Small intestine (tissue), 7 donors: Measurements from ENCODE around the gene MPZL3. TPM values are rescaled to one million over a fixed set of nuclear protein-coding genes. Genes with fewer than 3 reads are reported as not detected.
"Not testable (repeated sequence)": the region's sequence is repeated elsewhere in the genome, so short reads cannot be mapped to it uniquely, and the experiment has no call there.

Source experiments
- DNase-seq, 2 donors: peaks; one replicate each; pipeline versions ENCODE4 v3.0.0 to v3.0.0-alpha.2; 2013
- FAIRE-seq: peaks from 2 replicates; lab custom pipeline; 2012; peaks lifted over from hg19 to GRCh38; lab: Jason Lieb, UNC
- H3K27ac ChIP-seq, 3 donors: one replicate each; pipeline ENCODE4 v1.5.1; 2013; ENCODE audit warnings: low read length in 2 of 3, mild to moderate bottlenecking in 2 of 3, control low read depth in 1 of 3, inconsistent platforms in 1 of 3, low read depth in 1 of 3, moderate library complexity in 1 of 3
- H3K27me3 ChIP-seq, 3 donors: one replicate each; pipeline ENCODE4 v1.6.1; 2013; ENCODE audit warnings: low read length in 3 of 3, inconsistent platforms in 1 of 3; ENCODE audit not compliant: control insufficient read depth in 3 of 3, insufficient read depth in 3 of 3
- H3K36me3 ChIP-seq, 3 donors: one replicate each; pipeline ENCODE4 v1.6.1; 2013; ENCODE audit warnings: low read length in 3 of 3, inconsistent platforms in 1 of 3, low read depth in 1 of 3, mild to moderate bottlenecking in 1 of 3, moderate library complexity in 1 of 3; ENCODE audit not compliant: control insufficient read depth in 3 of 3, insufficient read depth in 2 of 3
- H3K4me1 ChIP-seq, 3 donors: one replicate each; pipeline ENCODE4 v1.6.1; 2013; ENCODE audit warnings: low read length in 2 of 3, inconsistent platforms in 1 of 3, low read depth in 1 of 3, mild to moderate bottlenecking in 1 of 3, moderate library complexity in 1 of 3; ENCODE audit not compliant: control insufficient read depth in 3 of 3, insufficient read depth in 2 of 3
- H3K4me3 ChIP-seq, 3 donors: one replicate each; pipeline ENCODE4 v1.5.1; 2013; ENCODE audit warnings: low read length in 3 of 3, control low read depth in 1 of 3, inconsistent platforms in 1 of 3, low read depth in 1 of 3, mild to moderate bottlenecking in 1 of 3, moderate library complexity in 1 of 3
- H3K9me3 ChIP-seq, 2 donors: one replicate each; pipeline ENCODE4 v1.6.1; 2013; ENCODE audit warnings: low read depth in 1 of 2, low read length in 1 of 2; ENCODE audit not compliant: control insufficient read depth in 2 of 2, insufficient read depth in 1 of 2
- WGBS, 3 donors: extraction: QIAGEN DNeasy Blood & Tissue Kit; methylation state at CpG; one replicate each; pipeline ENCODE4 v1.1.7; 2013; 5-methylcytosine and 5-hydroxymethylcytosine counted together
- polyA plus RNA-seq, 4 donors: library from polyadenylated mRNA; stranded (reverse) in 3 of 4; unstranded in 1 of 4; fragments of 200-250 nt in 3 of 4; fragments of 120-200 nt in 1 of 4; gene quantifications; one replicate each; pipeline versions ENCODE4 v1.2.1 to v1.2.3, GENCODE V29; 2013
- donor health status: healthy with polysubstance abuse.
- donor health status: control.
- donor health status: control.
- donor health status: Bipolar disorder and iron deficiency.
- donor health status: healthy.

MPZL3 gene
- polyA plus RNA-seq, 4 donors = 3.0 to 24.9 (median 4.0) TPM

- Histone ChIP-seq H3K27ac (no peak overlapping the region), H3K36me3 (no peaks in the 10 kb centered on the region), H3K9me3 (peaks cover 0 to 12% of the 10 kb centered on the region in 2 donors), H3K4me1 (peaks cover 0 to 41% (median 0%) of the 10 kb centered on the region in 3 donors), H3K27me3 (no peaks in the 10 kb centered on the region), H3K4me3 (no peak overlapping the region)
- 65 to 73% (median 68%) methylated on average over 6 of the region's 6 CpGs for WGBS, 3 donors
- no peak for FAIRE-seq
- DNase-seq = no peak
Observed at GRCh38 chr11:118193910-118194566, 58.1 kb downstream of the MPZL3 start.

DNA sequence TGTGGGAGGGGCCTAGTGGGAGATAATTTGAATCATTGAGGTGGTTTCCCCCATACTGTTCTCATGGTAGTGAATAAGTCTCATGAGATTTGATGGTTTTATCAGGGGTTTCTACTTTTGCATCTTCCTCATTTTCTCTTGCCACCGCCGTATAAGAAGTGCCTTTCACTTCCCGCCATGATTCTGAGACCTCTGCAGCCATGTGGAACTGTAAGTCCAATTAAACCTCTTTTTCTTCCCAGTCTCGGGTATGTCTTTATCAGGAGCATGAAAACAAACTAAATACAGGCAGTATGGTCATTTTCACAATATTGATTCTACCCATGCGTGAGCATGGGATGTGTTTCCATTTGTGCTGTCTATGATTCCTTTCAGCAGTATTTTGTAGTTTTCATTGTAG is 59.3 kb downstream of the MPZL3 start:
- not testable (repeated sequence) for FAIRE-seq, H3K4me3 ChIP-seq, H3K36me3 ChIP-seq, H3K27ac ChIP-seq, DNase-seq, H3K27me3 ChIP-seq
- WGBS, 3 donors = 87 to 94% (median 91%) methylated on average over 5 of the region's 5 CpGs
- Histone ChIP-seq H3K4me1 (peaks cover 0 to 31% (median 0%) of the 10 kb centered on the region in 3 donors), H3K9me3 (peaks cover 0 to 12% of the 10 kb centered on the region in 2 donors)

DNA sequence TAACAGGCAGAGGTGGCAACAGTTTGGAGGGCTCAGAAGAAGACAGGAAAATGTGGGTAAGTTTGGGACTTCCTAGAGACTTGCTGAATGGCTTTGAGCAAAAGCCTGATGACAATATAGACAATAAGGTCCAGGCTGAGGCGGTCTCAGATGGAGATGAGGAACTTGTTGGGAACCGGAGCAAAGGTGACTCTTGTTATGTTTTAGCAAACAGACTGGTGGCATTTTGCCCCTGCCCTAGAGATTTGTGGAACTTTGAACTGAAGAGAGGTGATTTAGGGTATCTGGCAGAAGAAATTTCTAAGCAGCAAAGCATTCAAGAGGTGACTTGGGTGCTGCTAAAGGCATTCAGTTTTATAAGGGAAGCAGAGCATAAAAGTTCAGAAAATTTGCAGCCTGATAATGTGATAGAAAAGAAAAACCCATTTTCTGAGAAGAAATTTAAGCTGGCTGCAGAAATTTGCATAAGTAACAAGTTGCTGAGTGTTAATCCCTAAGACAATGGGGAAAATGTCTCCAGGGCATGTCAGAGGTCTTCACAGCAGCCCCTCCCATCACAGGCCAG is 61.1 kb downstream of the MPZL3 start:
- H3K4me1 ChIP-seq = peaks cover 0 to 17% (median 0%) of the 10 kb centered on the region in 3 donors
- H3K36me3 ChIP-seq, H3K27ac ChIP-seq, FAIRE-seq, H3K27me3 ChIP-seq, H3K4me3 ChIP-seq, DNase-seq: not testable (repeated sequence)
- peaks cover 0 to 12% of the 10 kb centered on the region in 2 donors for H3K9me3 ChIP-seq
- WGBS, 3 donors = 25 to 51% (median 50%) methylated on average over 2 of the region's 2 CpGs

DNA sequence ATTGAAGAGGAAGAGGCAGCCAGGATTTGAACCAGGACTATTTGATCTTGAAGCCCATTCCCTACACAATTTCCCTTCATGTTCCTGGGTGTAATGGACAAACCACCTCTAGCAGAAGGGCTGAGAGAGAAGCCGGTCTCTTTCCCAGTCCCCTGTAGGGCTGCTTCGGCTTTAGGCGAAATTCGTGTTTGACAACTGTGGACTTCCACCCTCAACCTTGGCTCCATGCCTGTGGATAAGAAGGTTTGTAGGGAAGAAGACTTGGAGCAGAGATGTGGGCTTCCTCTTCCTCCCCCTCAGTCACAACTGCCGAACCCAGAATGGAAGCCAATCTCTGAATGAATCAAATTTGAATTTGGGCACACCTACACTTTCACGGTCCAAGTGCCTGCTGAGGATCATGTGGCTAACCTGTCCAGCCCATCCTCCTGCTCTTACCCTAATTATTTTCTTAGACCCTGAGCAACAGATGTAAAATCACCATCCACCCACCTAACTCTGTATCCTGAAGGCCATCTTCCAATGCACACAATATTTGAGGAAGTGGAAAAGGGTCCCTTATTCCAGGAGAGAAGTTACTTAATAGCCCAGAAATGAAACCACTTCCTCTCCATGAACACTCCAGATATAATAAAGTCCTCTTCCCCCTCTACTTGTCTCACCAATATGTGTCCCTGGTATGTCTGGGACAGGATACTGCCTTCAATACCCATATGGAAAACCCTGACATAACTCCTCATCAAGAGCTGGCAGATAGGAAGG is 65.6 kb downstream of the MPZL3 start:
- DNase-seq = peak in 1 of 2 donors; percentile 46
- 10 to 47% (median 14%) methylated on average over 6 of the region's 6 CpGs for WGBS, 3 donors
- Histone ChIP-seq H3K4me1 (no peaks in the 10 kb centered on the region), H3K36me3 (no peaks in the 10 kb centered on the region), H3K27me3 (peaks cover 0 to 5% (median 4%) of the 10 kb centered on the region in 3 donors), H3K9me3 (peaks cover 0 to 7% of the 10 kb centered on the region in 2 donors), H3K27ac (no peak overlapping the region), H3K4me3 (no peak overlapping the region)
- no peak for FAIRE-seq

- FAIRE-seq = no peak
- WGBS, 3 donors = 87 to 95% (median 94%) methylated on average over 12 of the region's 12 CpGs
Observed at GRCh38 chr11:118184784-118185579, 67.2 kb downstream of the MPZL3 start.

DNA sequence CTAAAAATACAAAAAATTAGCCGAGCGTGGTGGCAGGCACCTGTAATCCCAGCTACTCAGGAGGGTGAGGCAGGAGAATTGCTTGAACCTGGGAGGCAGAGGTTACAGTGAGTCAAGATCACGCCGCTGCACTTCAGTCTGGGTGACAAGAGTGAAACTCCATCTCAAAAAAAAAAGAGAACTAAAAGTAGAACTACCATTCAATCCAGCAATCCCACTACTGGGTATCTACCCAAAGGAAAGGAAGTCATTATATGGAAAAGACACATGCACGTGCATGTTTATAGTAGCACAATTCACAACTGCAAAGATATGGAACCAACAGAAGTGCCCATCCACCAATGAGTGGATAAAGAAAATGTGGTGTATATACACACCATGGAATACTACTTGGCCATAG is 68.5 kb downstream of the MPZL3 start:
- H3K27me3 ChIP-seq, FAIRE-seq, H3K9me3 ChIP-seq, H3K27ac ChIP-seq, H3K36me3 ChIP-seq, DNase-seq, H3K4me3 ChIP-seq, H3K4me1 ChIP-seq: not testable (repeated sequence)
- WGBS, 3 donors = 73 to 90% (median 88%) methylated on average over 5 of the region's 5 CpGs

More at GRCh38 chr11:118184784-118185579, 67.2 kb downstream of the MPZL3 start:
- Histone ChIP-seq H3K4me1 (no peaks in the 10 kb centered on the region), H3K9me3 (no peaks in the 10 kb centered on the region), H3K27ac (no peak overlapping the region), H3K4me3 (no peak overlapping the region), H3K36me3 (no peaks in the 10 kb centered on the region), H3K27me3 (peaks cover 0 to 5% (median 4%) of the 10 kb centered on the region in 3 donors)
- no peak for DNase-seq

DNA sequence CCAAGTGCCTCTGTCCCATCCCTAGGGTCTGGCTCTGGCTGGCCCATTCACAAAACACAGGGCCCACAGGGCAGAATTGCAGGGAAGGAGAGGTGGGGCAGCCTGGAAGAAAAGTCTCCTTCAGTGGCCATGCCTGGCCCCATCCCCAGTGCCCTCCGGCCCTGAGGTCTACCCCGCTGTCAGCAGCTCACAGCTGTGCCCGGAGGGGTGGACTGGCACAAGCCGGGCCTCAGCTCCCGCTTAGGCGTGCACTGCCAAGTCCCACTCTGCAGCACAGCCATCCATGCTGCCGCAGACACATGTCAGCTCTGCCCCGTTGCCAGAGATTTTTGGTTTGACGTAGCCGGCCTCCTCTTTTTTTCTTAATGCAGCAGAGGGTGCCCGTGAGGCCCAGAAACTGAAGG is 71.9 kb downstream of the MPZL3 start:
- DNase-seq = peak in 1 of 2 donors; percentile 51
- no peaks in the 10 kb centered on the region for H3K36me3 ChIP-seq
- no peak overlapping the region for H3K27ac ChIP-seq
- no peaks in the 10 kb centered on the region for H3K4me1 ChIP-seq
- peaks cover 0 to 12% (median 0%) of the 10 kb centered on the region in 3 donors for H3K27me3 ChIP-seq
- FAIRE-seq = no peak
- WGBS, 3 donors = 37 to 78% (median 62%) methylated on average over 11 of the region's 11 CpGs
- no peak overlapping the region for H3K4me3 ChIP-seq
- no peaks in the 10 kb centered on the region for H3K9me3 ChIP-seq

DNA sequence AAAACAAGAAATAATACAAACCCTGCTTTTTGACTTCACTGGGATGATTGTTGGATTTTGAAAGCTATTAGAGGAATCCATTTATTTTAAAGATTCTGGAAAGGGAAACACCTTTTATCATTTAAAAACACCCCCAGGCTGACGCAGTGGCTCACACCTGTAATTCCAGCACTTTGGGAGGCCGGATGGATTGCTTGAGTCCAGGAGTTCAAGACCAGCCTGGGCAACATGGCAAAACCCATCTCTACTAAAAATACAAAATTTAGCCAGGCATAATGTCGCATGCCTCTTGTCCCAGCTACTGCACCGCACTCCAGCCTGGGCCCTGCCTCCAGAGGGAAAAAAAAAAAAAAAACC is 75.4 kb downstream of the MPZL3 start:
- H3K4me3 ChIP-seq = no peak overlapping the region
- 84 to 89% (median 88%) methylated on average over 4 of the region's 4 CpGs for WGBS, 3 donors

More for the DNA sequence above, 75.4 kb downstream of the MPZL3 start:
- Histone ChIP-seq H3K9me3 (no peaks in the 10 kb centered on the region), H3K27ac (no peak overlapping the region), H3K36me3 (no peaks in the 10 kb centered on the region), H3K4me1 (peaks cover 0 to 2% (median 0%) of the 10 kb centered on the region in 3 donors), H3K27me3 (peaks cover 0 to 30% (median 0%) of the 10 kb centered on the region in 3 donors)
- no peak for DNase-seq
- FAIRE-seq = no peak
